Gastroesophageal sphincter (tissue), 4 donors: ENCODE results near the gene CCNDBP1. TPM values are rescaled to one million over a fixed set of nuclear protein-coding genes. Genes with fewer than 3 reads are reported as not detected.
"Not testable (repeated sequence)": the region's sequence is repeated elsewhere in the genome, so short reads cannot be mapped to it uniquely, and the experiment has no call there.

Experiments
- ATAC-seq: fragments of 150-250 bp; one replicate; pipeline ENCODE4 v1.9.1; 2016; ENCODE audit warnings: mild to moderate bottlenecking, moderate library complexity
- H3K27ac ChIP-seq, 4 donors: fragments of 200-600 bp; sonication (generic) in 3 of 4; 1 replicate in 3 of 4; 2 replicates in 1 of 4; pipeline ENCODE4 v1.5.1; 2016 to 2019
- H3K27me3 ChIP-seq: fragments of 200-600 bp; sonication (generic); one replicate; pipeline ENCODE4 v1.5.1; 2019
- H3K36me3 ChIP-seq, 2 donors: fragments of 200-600 bp; sonication (generic); one replicate each; pipeline ENCODE4 v1.5.1; 2019; ENCODE audit warnings: control low read depth in 1 of 2
- H3K4me1 ChIP-seq, 3 donors: fragments of 200-600 bp; sonication (generic); 1 replicate in 2 of 3; 2 replicates in 1 of 3; pipeline ENCODE4 v1.5.1; 2016 to 2019; ENCODE audit warnings: control low read depth in 2 of 3
- H3K4me3 ChIP-seq, 2 donors: fragments of 200-600 bp; sonication (generic); one replicate each; pipeline ENCODE4 v1.5.1; 2019; ENCODE audit warnings: mild to moderate bottlenecking in 1 of 2, moderate library complexity in 1 of 2
- H3K9me3 ChIP-seq, 3 donors: fragments of 200-600 bp; sonication (generic); one replicate each; pipeline ENCODE4 v1.5.1; 2017 to 2019; ENCODE audit warnings: control low read depth in 2 of 3
- CTCF ChIP-seq, 4 experiments: fragments of 200-600 bp in 2 of 4; fragments of 450-650 bp in 2 of 4; sonication (generic) in 1 of 4; IDR thresholded peaks; one replicate each; pipeline ENCODE4 v1.5.1; 2017 to 2019; ENCODE audit warnings: antibody characterized with exemption in 4 of 4, mild to moderate bottlenecking in 2 of 4, moderate library complexity in 2 of 4
- EP300 ChIP-seq: sonication (generic); formaldehyde crosslinking; IDR thresholded peaks from one replicate; pipeline ENCODE4 v1.6.1; 2017; ENCODE audit warnings: antibody characterized with exemption, mild to moderate bottlenecking
- POLR2A ChIP-seq, 2 donors: fragments of 450-650 bp; IDR thresholded peaks; one replicate each; pipeline ENCODE4 v1.6.1; 2017; ENCODE audit warnings: antibody characterized with exemption in 2 of 2, mild to moderate bottlenecking in 2 of 2, moderate library complexity in 1 of 2
- POLR2AphosphoS5 ChIP-seq: sonication (generic); formaldehyde crosslinking; IDR thresholded peaks from one replicate; pipeline ENCODE4 v1.6.1; 2017; ENCODE audit warnings: antibody characterized with exemption
- WGBS, 2 donors: methylation state at CpG; one replicate each; pipeline ENCODE4 v1.1.5; 2018; ENCODE audit warnings: low coverage in 1 of 2; 5-methylcytosine and 5-hydroxymethylcytosine counted together
- total RNA-seq, 4 donors: library from RNA; depleted of rRNA; stranded (reverse); fragments of >200 nt; gene quantifications; one replicate each; pipeline ENCODE4 v1.1.0, GENCODE V29; 2016

CCNDBP1 gene
- total RNA-seq, 4 donors from 2014 or later = 43.0 to 70.9 (median 54.1) TPM

- H3K27ac ChIP-seq = no peak overlapping the region
- TF ChIP-seq POLR2AphosphoS5 (no peak), POLR2A (IDR thresholded peaks at IDR 0.05) (no peak), EP300 (no peak), CTCF (IDR thresholded peaks at IDR 0.05) (no peak)
- no peaks in the 10 kb centered on the region for H3K27me3 ChIP-seq
- peaks cover 25 to 92% of the 10 kb centered on the region in 2 donors for H3K36me3 ChIP-seq
- no peak for ATAC-seq
- H3K9me3 ChIP-seq = peaks cover 0 to 3% (median 0%) of the 10 kb centered on the region in 3 donors
- 60 to 77% methylated on average over 2 of the region's 2 CpGs for WGBS, 2 donors
- no peak overlapping the region for H3K4me3 ChIP-seq
- peaks cover 0 to 8% (median 0%) of the 10 kb centered on the region in 3 donors for H3K4me1 ChIP-seq
Observed at GRCh38 chr15:43194795-43195194, 9.6 kb downstream of the CCNDBP1 start.

- ATAC-seq = no peak
- 84 to 86% methylated on average over 7 to 9 of the region's 10 CpGs for WGBS, 2 donors
- no peak for TF ChIP-seq POLR2AphosphoS5
- TF ChIP-seq CTCF (IDR thresholded peaks at IDR 0.05) = no peak
- TF ChIP-seq POLR2A (IDR thresholded peaks at IDR 0.05) = no peak
- no peak for TF ChIP-seq EP300
- no peak overlapping the region for H3K27ac ChIP-seq
- H3K27me3 ChIP-seq = no peaks in the 10 kb centered on the region
- peaks cover 0 to 3% (median 0%) of the 10 kb centered on the region in 3 donors for H3K9me3 ChIP-seq
- peaks cover 17 to 70% of the 10 kb centered on the region in 2 donors for H3K36me3 ChIP-seq
- H3K4me1 ChIP-seq = no peaks in the 10 kb centered on the region
- H3K4me3 ChIP-seq = no peak overlapping the region
Observed at GRCh38 chr15:43196760-43197548, 11.8 kb downstream of the CCNDBP1 start.

- not testable (repeated sequence) for H3K27ac ChIP-seq, ATAC-seq, H3K4me1 ChIP-seq, H3K27me3 ChIP-seq, H3K9me3 ChIP-seq, H3K4me3 ChIP-seq
- peaks cover 12 to 62% of the 10 kb centered on the region in 2 donors for H3K36me3 ChIP-seq
- WGBS, 2 donors = 50 to 90% methylated on average over 1 to 3 of the region's 3 CpGs
Observed at GRCh38 chr15:43197773-43198172, 12.6 kb downstream of the CCNDBP1 start.

GRCh38 chr15:43198556-43198955 is 13.4 kb downstream of the CCNDBP1 start:
- H3K9me3 ChIP-seq, ATAC-seq, H3K27me3 ChIP-seq, H3K4me1 ChIP-seq, H3K4me3 ChIP-seq, H3K27ac ChIP-seq: not testable (repeated sequence)
- peaks cover 12 to 54% of the 10 kb centered on the region in 2 donors for H3K36me3 ChIP-seq
- WGBS, 2 donors = 89% methylated on average over 2 of the region's 4 CpGs; no CpG with 5 or more reads in 1 of the 2 donors

GRCh38 chr15:43198992-43199391 is 13.8 kb downstream of the CCNDBP1 start:
- Histone ChIP-seq H3K4me1 (peaks cover 0 to under 1% (median 0%) of the 10 kb centered on the region in 3 donors), H3K9me3 (peaks cover 0 to 3% (median 0%) of the 10 kb centered on the region in 3 donors), H3K36me3 (peaks cover 12 to 52% of the 10 kb centered on the region in 2 donors), H3K4me3 (no peak overlapping the region), H3K27me3 (no peaks in the 10 kb centered on the region), H3K27ac (no peak overlapping the region)
- no peak for ATAC-seq
- TF ChIP-seq POLR2AphosphoS5 (no peak), EP300 (no peak), CTCF (IDR thresholded peaks at IDR 0.05) (no peak)
- WGBS, 2 donors = 94% methylated on average over 2 of the region's 3 CpGs; no CpG with 5 or more reads in 1 of the 2 donors

- Histone ChIP-seq H3K4me3 (no peak overlapping the region), H3K4me1 (peaks cover 0 to 5% (median 0%) of the 10 kb centered on the region in 3 donors), H3K27me3 (no peaks in the 10 kb centered on the region), H3K9me3 (peaks cover 0 to 3% (median 0%) of the 10 kb centered on the region in 3 donors), H3K36me3 (peaks cover 6 to 41% of the 10 kb centered on the region in 2 donors), H3K27ac (no peak overlapping the region)
- TF ChIP-seq EP300 (no peak), POLR2AphosphoS5 (no peak), CTCF (IDR thresholded peaks at IDR 0.05) (no peak), POLR2A (IDR thresholded peaks at IDR 0.05) (no peak)
- no peak for ATAC-seq
- 81 to 100% methylated on average over 2 to 3 of the region's 3 CpGs for WGBS, 2 donors
Observed at GRCh38 chr15:43199945-43200488, 14.8 kb downstream of the CCNDBP1 start.
